Measurements from ENCODE around the gene PDYN.

GRCh38 chr20:2037296-2037914 lies 43.5 kb upstream of the PDYN start:
- TF ChIP-seq PML (IDR thresholded peaks at IDR 0.05; ENCODE audit: low read length) (no peak), LARP7 (IDR thresholded peaks at IDR 0.05) (no peak), POLR2A (IDR thresholded peaks at IDR 0.05; ENCODE audit: low read depth, low read length) (no peak), CREM (IDR thresholded peaks at IDR 0.05; ENCODE audit: low read depth) (no peak), EZH2 (IDR thresholded peaks at IDR 0.05; ENCODE audit: borderline replicate concordance, control insufficient read depth, low read depth, low read length) (no peak), TAF1 (IDR thresholded peaks at IDR 0.05; ENCODE audit: borderline replicate concordance, low read depth, low read length) (no peak), POLR2AphosphoS5 (IDR thresholded peaks at IDR 0.05; ENCODE audit: low read length) (no peak), YY1 (IDR thresholded peaks at IDR 0.05; ENCODE audit: low read depth, low read length) (no peak), TARDBP (IDR thresholded peaks at IDR 0.05; ENCODE audit: borderline replicate concordance) (no peak)

Measured in GM12878 (cell line).